IMR-90 (cell line): Measurements from ENCODE around the gene HOMER3. TPM values are rescaled to one million over a fixed set of nuclear protein-coding genes. Genes with fewer than 3 reads are reported as not detected.

Experiments
- ATAC-seq: fragments of 200-7000 bp; cut with Tn5 transposase; 2 replicates; pipeline ENCODE4 v1.9.1; 2020; ENCODE audit warnings: low read depth, mild to moderate bottlenecking, moderate library complexity
- BruUV-seq: library from RNA; stranded (reverse); fragments of 400-500 nt; replicated peaks from 2 replicates; lab custom pipeline; 2021; lab: Mats Ljungman, UMichigan
- CTCF ChIA-PET: fragments of 300-600 bp; formaldehyde crosslinking; extraction: SDS; loops from one replicate; lab custom pipeline; 2021; ENCODE audit warnings: antibody characterized with exemption; lab: Yijun Ruan, JAX
- POLR2A ChIA-PET: fragments of 300-600 bp; sonication (Branson Sonifier 250); formaldehyde crosslinking; loops from one replicate; lab custom pipeline; 2022; ENCODE audit warnings: antibody characterized with exemption; ENCODE audit not compliant: unreplicated experiment; lab: Charles Lee
- DNase-seq: peaks from one replicate; pipeline ENCODE4 v3.0.0; 2013
- H2AFZ ChIP-seq: replicated peaks from 2 replicates; pipeline ENCODE3; 2013; ENCODE audit warnings: low read length, mild to moderate bottlenecking; ENCODE audit not compliant: poor library complexity
- H2AK5ac ChIP-seq: 2 replicates; pipeline ENCODE4 v1.6.1; 2013; ENCODE audit warnings: low read depth, low read length, inconsistent platforms
- H2AK9ac ChIP-seq: replicated peaks from 2 replicates; pipeline ENCODE3; 2013; ENCODE audit warnings: mild to moderate bottlenecking, low read depth, low read length, moderate library complexity; ENCODE audit not compliant: poor library complexity
- H2BK120ac ChIP-seq: 2 replicates; pipeline ENCODE4 v1.6.1; 2013; ENCODE audit warnings: low read depth, low read length, inconsistent platforms
- H2BK15ac ChIP-seq: 3 replicates; pipeline ENCODE4 v1.6.1; 2013; ENCODE audit warnings: low read depth, low read length, inconsistent platforms
- H2BK20ac ChIP-seq: 2 replicates; pipeline ENCODE4 v1.6.1; 2013; ENCODE audit warnings: low read depth, mild to moderate bottlenecking, inconsistent platforms, low read length, moderate library complexity
- H2BK5ac ChIP-seq: 2 replicates; pipeline ENCODE4 v1.6.1; 2013; ENCODE audit warnings: mild to moderate bottlenecking, low read depth, low read length, inconsistent platforms; ENCODE audit not compliant: poor library complexity, severe bottlenecking
- H3K14ac ChIP-seq: replicated peaks from 2 replicates; pipeline ENCODE4 v1.6.1; 2013; ENCODE audit warnings: low read depth, low read length, inconsistent platforms
- H3K18ac ChIP-seq: 2 replicates; pipeline ENCODE4 v1.6.1; 2013; ENCODE audit warnings: low read depth, low read length, control low read depth
- H3K23ac ChIP-seq: 2 replicates; pipeline ENCODE4 v1.6.1; 2013; ENCODE audit warnings: low read depth, low read length, inconsistent platforms
- H3K27ac ChIP-seq: 2 replicates; pipeline ENCODE4 v1.5.1; 2013; ENCODE audit warnings: mild to moderate bottlenecking, control low read depth, low read length; ENCODE audit not compliant: insufficient read depth
- H3K27me3 ChIP-seq: 2 replicates; pipeline ENCODE4 v1.6.1; 2013; ENCODE audit warnings: low read length; ENCODE audit not compliant: control insufficient read depth, insufficient read depth
- H3K36me3 ChIP-seq: 2 replicates; pipeline ENCODE4 v1.6.1; 2013; ENCODE audit warnings: low read length, mixed read lengths; ENCODE audit not compliant: control insufficient read depth, insufficient read depth
- H3K4ac ChIP-seq: 2 replicates; pipeline ENCODE4 v1.6.1; 2013; ENCODE audit warnings: low read depth, low read length, inconsistent platforms
- H3K4me1 ChIP-seq: 2 replicates; pipeline ENCODE4 v1.6.1; 2013; ENCODE audit warnings: low read length, mixed read lengths; ENCODE audit not compliant: control insufficient read depth, insufficient read depth
- H3K4me2 ChIP-seq: 2 replicates; pipeline ENCODE4 v1.6.1; 2013; ENCODE audit warnings: low read depth, mild to moderate bottlenecking, control low read depth, low read length, moderate library complexity
- H3K4me3 ChIP-seq: 2 replicates; pipeline ENCODE4 v1.5.1; 2013; ENCODE audit warnings: low read depth, mild to moderate bottlenecking, control low read depth, low read length, moderate library complexity; ENCODE audit not compliant: insufficient read depth
- H3K56ac ChIP-seq: 2 replicates; pipeline ENCODE4 v1.6.1; 2013; ENCODE audit warnings: low read length, inconsistent platforms; ENCODE audit not compliant: insufficient read depth; ENCODE audit errors: extremely low read depth
- H3K79me1 ChIP-seq, 2 experiments: 2 replicates each; pipeline ENCODE4 v1.6.1; 2013; ENCODE audit warnings: low read length in 2 of 2, inconsistent platforms in 1 of 2, low read depth in 1 of 2
- H3K9ac ChIP-seq: 2 replicates; pipeline ENCODE4 v1.6.1; 2013; ENCODE audit warnings: low read depth, low read length, control low read depth
- H3K9me1 ChIP-seq: 2 replicates; pipeline ENCODE4 v1.6.1; 2013; ENCODE audit warnings: low read length, inconsistent platforms; ENCODE audit not compliant: insufficient read depth
- H3K9me3 ChIP-seq: 2 replicates; pipeline ENCODE4 v1.6.1; 2013; ENCODE audit warnings: low read length; ENCODE audit not compliant: control insufficient read depth, insufficient read depth
- H4K20me1 ChIP-seq: 2 replicates; pipeline ENCODE4 v1.6.1; 2013; ENCODE audit warnings: low read length, inconsistent platforms; ENCODE audit not compliant: insufficient read depth
- H4K5ac ChIP-seq: 2 replicates; pipeline ENCODE4 v1.6.1; 2013; ENCODE audit warnings: mild to moderate bottlenecking, low read depth, low read length, control low read depth
- H4K8ac ChIP-seq, 2 experiments: 2 replicates each; pipeline ENCODE4 v1.6.1; 2013; ENCODE audit warnings: low read depth in 2 of 2, low read length in 2 of 2, control low read depth in 1 of 2, inconsistent platforms in 1 of 2
- H4K91ac ChIP-seq: 2 replicates; pipeline ENCODE4 v1.6.1; 2013; ENCODE audit warnings: low read depth, low read length, inconsistent platforms; ENCODE audit not compliant: insufficient read depth
- CEBPB ChIP-seq: IDR thresholded peaks from 2 replicates; pipeline ENCODE4 v1.6.1; 2012; ENCODE audit warnings: low read depth, low read length, improper control_type of control experiment
- MAFK ChIP-seq: IDR thresholded peaks from 2 replicates; pipeline ENCODE4 v1.6.1; 2012; ENCODE audit warnings: low read depth, low read length, improper control_type of control experiment
- MXI1 ChIP-seq: IDR thresholded peaks from 2 replicates; pipeline ENCODE4 v1.6.1; 2012; ENCODE audit warnings: low read depth, mild to moderate bottlenecking, low read length, moderate library complexity, borderline replicate concordance
- NFE2L2 ChIP-seq: fragments of 150-350 bp; IDR thresholded peaks from 2 replicates; pipeline ENCODE4 v1.6.1; 2016; ENCODE audit warnings: low read depth, mild to moderate bottlenecking, low read length
- RFX5 ChIP-seq: IDR thresholded peaks from 2 replicates; pipeline ENCODE4 v1.8.0; 2012; ENCODE audit warnings: low read depth, mild to moderate bottlenecking, low read length, moderate library complexity
- WGBS, 2 experiments: methylation state at CpG; one replicate each; pipeline versions ENCODE4 v1.1.5 to v1.1.7; 2013; ENCODE audit warnings: missing lambda C conversion rate in 2 of 2; ENCODE audit not compliant: insufficient read length in 1 of 2; ENCODE audit errors: extremely low coverage in 2 of 2; 5-methylcytosine and 5-hydroxymethylcytosine counted together
- dilution Hi-C: fragments of 300-500 bp; cut with HindIII; formaldehyde crosslinking; loops from one replicate; pipeline ENCODE4 v1.14.3; 2018; ENCODE audit warnings: low sequenced_read_pairs; ENCODE audit not compliant: unreplicated experiment
- in situ Hi-C: fragments of 300-500 bp; cut with MboI; formaldehyde crosslinking; loops from 3 replicates; pipeline ENCODE4 v1.14.3; 2019; ENCODE audit warnings: low sequenced_read_pairs, inconsistent platforms, mixed read lengths
- intact Hi-C: fragments of 100-400 bp; cut with micrococcal nuclease; formaldehyde crosslinking; loops from 2 replicates; pipeline ENCODE4 v1.10.0; 2022
- polyA plus RNA-seq, 3 experiments: library from polyadenylated mRNA; depleted of rRNA; stranded (reverse); fragments of >200 nt; gene quantifications; 2 replicates each; pipeline ENCODE4 v1.2.3, GENCODE V29; 2012; ENCODE audit warnings: low replicate concordance in 1 of 3
- total RNA-seq: library from RNA; depleted of rRNA; stranded (reverse); fragments of >200 nt; gene quantifications from 2 replicates; pipeline ENCODE4 v1.2.3, GENCODE V29; 2012

The HOMER3 gene
- total and polyA plus RNA-seq, 2 of the 4 experiments (the other 2 are of a cell fraction), result 53.4 to 77.0 TPM

DNA sequence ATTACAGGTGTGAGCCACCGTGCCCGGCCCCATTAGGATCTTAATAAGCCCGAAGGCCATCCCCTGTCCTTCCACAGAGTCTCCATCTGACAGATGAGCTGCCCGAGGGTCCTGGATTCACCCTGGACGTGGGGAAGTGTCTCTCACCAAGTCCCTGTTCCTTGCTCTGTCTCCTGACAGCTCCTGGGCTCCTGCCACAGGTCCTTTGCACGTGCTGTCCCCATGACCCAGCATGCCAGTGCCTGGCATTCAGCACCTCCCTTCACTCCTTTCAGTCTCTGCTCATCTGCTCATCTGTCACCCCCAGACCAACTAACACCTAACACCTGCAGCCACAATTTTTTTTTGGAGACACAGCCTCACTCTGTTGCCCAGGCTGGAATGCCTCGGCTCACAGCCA, 59.5 kb downstream of the HOMER3 start:
- in situ Hi-C loops, result no loop called here
- Histone ChIP-seq H4K20me1 (no peaks in the 10 kb centered on the region), H3K23ac (no peak overlapping the region), H3K9me1 (no peaks in the 10 kb centered on the region; the same call in 1 of the 2 replicates), H3K4ac (no peak overlapping the region), H4K91ac (no peak overlapping the region), H4K8ac (no peak overlapping the region), H3K9ac (no peak overlapping the region), H3K27ac (no peak overlapping the region), H3K36me3 (peaks cover 3% of the 10 kb centered on the region; the same call in 1 of the 2 replicates), H4K5ac (no peak overlapping the region), H3K56ac (no peak overlapping the region), H3K4me1 (no peaks in the 10 kb centered on the region), H3K14ac (no peak overlapping the region), H2BK5ac (no peak overlapping the region), H2BK120ac (no peak overlapping the region), H2AK5ac (no peak overlapping the region), H3K9me3 (peaks cover 6% of the 10 kb centered on the region; the same call in 1 of the 2 replicates), H2AK9ac (no peak overlapping the region), H2BK15ac (no peak overlapping the region), H3K18ac (no peak overlapping the region), H3K4me3 (no peak overlapping the region), H3K79me1 (no peaks in the 10 kb centered on the region), H2BK20ac (no peak overlapping the region), H2AFZ (no peak overlapping the region), H3K27me3 (no peaks in the 10 kb centered on the region), H3K4me2 (no peak overlapping the region)
- DNase-seq (no peak), ATAC-seq (no peak)
- BruUV-seq, result no TSS peak
- CTCF ChIA-PET, result no interaction called here
- 87% methylated on average over 5 of the region's 7 CpGs; no CpG with 5 or more reads in 1 of the 2 experiments for WGBS, 2 experiments
- TF ChIP-seq NFE2L2, result no peak
- no peak for TF ChIP-seq CEBPB
- TF ChIP-seq MAFK, result no peak
- no peak for TF ChIP-seq MXI1
- TF ChIP-seq RFX5, result no peak
- intact Hi-C loops, result no loop called here
- POLR2A ChIA-PET, result no interaction called here
- dilution Hi-C loops, result no loop called here
